PC-9 (cell line): ENCODE data around the gene SRSF2. TPM values are rescaled to one million over a fixed set of nuclear protein-coding genes. Genes with fewer than 3 reads are reported as not detected.

Experiments
- BruUV-seq: library from RNA; stranded (reverse); fragments of 400-500 nt; replicated peaks from 2 replicates; lab custom pipeline; 2021; lab: Mats Ljungman, UMichigan
- CTCF ChIA-PET: fragments of 300-600 bp; sonication (Branson Sonifier 250); formaldehyde crosslinking; loops from one replicate; lab custom pipeline; 2022; ENCODE audit warnings: antibody characterized with exemption; lab: Charles Lee
- POLR2A ChIA-PET: fragments of 300-600 bp; sonication (Branson Sonifier 250); formaldehyde crosslinking; loops from one replicate; lab custom pipeline; 2022; ENCODE audit warnings: antibody characterized with exemption; ENCODE audit not compliant: unreplicated experiment; lab: Charles Lee
- DNase-seq, 2 experiments: peaks; one replicate each; pipeline versions ENCODE4 v3.0.0 to v3.0.0-alpha.2; 2015 to 2022; ENCODE audit warnings: mixed read lengths in 1 of 2
- H2AFZ ChIP-seq: fragments of 200-600 bp; sonication (generic); 2 replicates; pipeline ENCODE4 v1.8.1; 2017; ENCODE audit warnings: antibody characterized with exemption
- H3F3A ChIP-seq: fragments of 200-600 bp; sonication (generic); 2 replicates; pipeline ENCODE4 v1.8.1; 2017; ENCODE audit warnings: antibody characterized with exemption, mild to moderate bottlenecking, low read depth; ENCODE audit not compliant: insufficient read depth
- H3K27ac ChIP-seq: fragments of 200-600 bp; sonication (generic); 2 replicates; pipeline ENCODE4 v1.6.1; 2016; ENCODE audit warnings: mixed run types
- H3K27me3 ChIP-seq: fragments of 200-600 bp; sonication (generic); 2 replicates; pipeline ENCODE4 v1.6.1; 2016; ENCODE audit warnings: low read depth, mixed run types; ENCODE audit not compliant: insufficient read depth
- H3K36me3 ChIP-seq: fragments of 200-600 bp; sonication (generic); 2 replicates; pipeline ENCODE4 v1.6.1; 2016; ENCODE audit warnings: low read depth, mixed run types
- H3K4me1 ChIP-seq: fragments of 200-600 bp; sonication (generic); replicated peaks from 2 replicates; pipeline ENCODE4 v1.6.1; 2016; ENCODE audit warnings: mixed run types; ENCODE audit not compliant: insufficient read depth
- H3K4me2 ChIP-seq: fragments of 200-600 bp; sonication (generic); 2 replicates; pipeline ENCODE4 v1.6.1; 2017; ENCODE audit warnings: mixed run types
- H3K4me3 ChIP-seq: fragments of 200-600 bp; sonication (generic); 2 replicates; pipeline ENCODE4 v1.6.1; 2016; ENCODE audit warnings: mixed run types
- H3K79me2 ChIP-seq: fragments of 200-600 bp; sonication (generic); 2 replicates; pipeline ENCODE4 v1.6.1; 2017; ENCODE audit warnings: low read depth, mixed run types
- H3K9me2 ChIP-seq: fragments of 200-600 bp; sonication (generic); 2 replicates; pipeline ENCODE4 v1.8.1; 2017; ENCODE audit warnings: mild to moderate bottlenecking; ENCODE audit not compliant: insufficient read depth
- H3K9me3 ChIP-seq: fragments of 200-600 bp; sonication (generic); 2 replicates; pipeline ENCODE4 v1.8.1; 2016; ENCODE audit warnings: low read depth; ENCODE audit not compliant: insufficient read depth
- H4K20me1 ChIP-seq: fragments of 200-600 bp; sonication (generic); 2 replicates; pipeline ENCODE4 v1.8.1; 2017; ENCODE audit not compliant: insufficient read depth
- CTCF ChIP-seq: fragments of 200-600 bp; sonication (generic); conservative IDR thresholded peaks from 2 replicates; pipeline ENCODE4 v1.6.1; 2017; ENCODE audit warnings: mixed run types, antibody characterized with exemption, mild to moderate bottlenecking, moderate library complexity
- EZH2 ChIP-seq: fragments of 200-600 bp; sonication (generic); IDR thresholded peaks from 2 replicates; pipeline ENCODE4 v1.8.0; 2017; ENCODE audit warnings: antibody characterized with exemption, low read depth
- intact Hi-C: fragments of 100-400 bp; cut with micrococcal nuclease; formaldehyde crosslinking; loops from one replicate; pipeline ENCODE4 v1.10.0; 2022; ENCODE audit not compliant: unreplicated experiment
- total RNA-seq: library from RNA; stranded (reverse); gene quantifications from 2 replicates; pipeline ENCODE4 v1.2.3, GENCODE V29; 2021

Gene SRSF2
- total RNA-seq, 1 experiment from 2014 or later = 186 TPM

- Histone ChIP-seq H3K4me3 (no peak overlapping the region), H3K36me3 (no peaks in the 10 kb centered on the region), H3K27me3 (no peaks in the 10 kb centered on the region), H3K79me2 (no peaks in the 10 kb centered on the region), H4K20me1 (no peaks in the 10 kb centered on the region), H3K27ac (no peak overlapping the region), H3K9me3 (no peaks in the 10 kb centered on the region), H3K4me1 (no peaks in the 10 kb centered on the region), H3K4me2 (no peak overlapping the region), H3F3A (no peaks in the 10 kb centered on the region), H3K9me2 (no peaks in the 10 kb centered on the region), H2AFZ (no peak overlapping the region)
- DNase-seq = no peak
- intact Hi-C loops = no loop called here
- POLR2A ChIA-PET = no interaction called here
- CTCF ChIA-PET = interaction anchor here (0.6 kb wide), 1 partner anchor 335 kb away, joined by 5 read pairs; no protein-coding TSS in a partner anchor
- TF ChIP-seq CTCF (no peak), EZH2 (no peak)
- BruUV-seq = no TSS peak
Measured at GRCh38 chr17:76753061-76753961, 16.2 kb upstream of the SRSF2 start.

DNA sequence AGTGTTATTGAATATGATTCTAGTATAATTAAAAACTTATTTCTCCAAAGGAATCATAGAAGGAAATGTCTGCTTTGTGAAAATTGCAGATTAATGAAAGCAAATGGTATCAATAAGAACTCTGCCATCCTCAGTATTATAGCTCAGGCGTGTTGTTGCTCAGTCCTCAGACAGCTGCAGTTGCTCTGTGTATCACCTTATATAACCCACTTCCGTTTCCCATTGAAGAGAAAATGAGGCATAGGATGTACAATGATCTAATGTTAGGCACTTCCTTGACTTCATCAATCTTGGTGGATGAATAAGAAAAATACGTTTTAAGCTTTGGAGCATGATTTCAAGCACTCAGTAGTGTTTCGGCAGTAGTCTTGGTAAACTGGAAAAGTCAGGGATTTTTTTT is 14.9 kb upstream of the SRSF2 start:
- Histone ChIP-seq H3F3A (no peaks in the 10 kb centered on the region), H3K4me2 (no peak overlapping the region), H3K27me3 (no peaks in the 10 kb centered on the region), H4K20me1 (no peaks in the 10 kb centered on the region), H3K9me2 (no peaks in the 10 kb centered on the region), H2AFZ (no peak overlapping the region), H3K4me3 (no peak overlapping the region), H3K9me3 (no peaks in the 10 kb centered on the region), H3K36me3 (no peaks in the 10 kb centered on the region), H3K79me2 (no peaks in the 10 kb centered on the region), H3K27ac (no peak overlapping the region), H3K4me1 (no peaks in the 10 kb centered on the region)
- no TSS peak for BruUV-seq
- TF ChIP-seq EZH2 (no peak), CTCF (no peak)
- CTCF ChIA-PET = no interaction called here
- intact Hi-C loops = no loop called here
- DNase-seq = no peak
- POLR2A ChIA-PET = no interaction called here

DNA sequence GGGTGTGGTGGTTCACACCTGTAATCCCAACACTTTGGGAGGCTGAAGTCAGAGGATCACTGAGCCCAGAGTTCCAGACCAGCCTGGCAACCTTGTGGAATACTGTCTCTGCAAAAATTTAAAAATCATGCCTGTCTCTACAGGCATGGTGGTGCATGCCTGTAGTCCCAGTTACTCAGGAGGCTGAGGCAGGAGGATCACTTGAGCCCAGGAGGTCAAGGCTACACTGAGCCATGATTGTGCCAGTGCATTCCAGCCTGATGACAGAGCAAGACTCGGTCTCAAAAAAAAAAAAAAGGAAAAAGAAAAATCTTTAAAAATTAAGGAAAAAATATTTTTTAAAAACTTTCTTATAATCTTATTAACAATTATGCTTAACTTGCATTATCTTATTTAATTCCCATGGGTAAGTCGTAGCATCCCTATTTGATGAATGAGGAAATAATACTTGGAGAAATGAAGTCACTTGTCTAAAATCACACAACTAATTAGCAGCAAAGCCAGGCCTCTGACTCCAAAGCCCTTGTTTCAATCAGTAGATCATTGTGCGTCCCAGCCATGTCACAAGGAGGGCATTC is 14.4 kb upstream of the SRSF2 start:
- no peaks in the 10 kb centered on the region for H3K79me2 ChIP-seq
- H3F3A ChIP-seq = no peaks in the 10 kb centered on the region
- no peak for DNase-seq
- no peaks in the 10 kb centered on the region for H3K9me3 ChIP-seq
- no TSS peak for BruUV-seq
- no peak overlapping the region for H2AFZ ChIP-seq
- H3K9me2 ChIP-seq = no peaks in the 10 kb centered on the region
- H3K36me3 ChIP-seq = no peaks in the 10 kb centered on the region
- CTCF ChIA-PET = no interaction called here
- no peaks in the 10 kb centered on the region for H3K4me1 ChIP-seq
- no peak overlapping the region for H3K4me2 ChIP-seq
- no peaks in the 10 kb centered on the region for H3K27me3 ChIP-seq
- H3K4me3 ChIP-seq = no peak overlapping the region
- intact Hi-C loops = no loop called here
- POLR2A ChIA-PET = no interaction called here
- no peak overlapping the region for H3K27ac ChIP-seq
- TF ChIP-seq EZH2 = no peak
- H4K20me1 ChIP-seq = no peaks in the 10 kb centered on the region
